RPMI7951 (cell line): ENCODE data around the gene CTSV. TPM values are rescaled to one million over a fixed set of nuclear protein-coding genes. Genes with fewer than 3 reads are reported as not detected.
"Not testable (repeated sequence)": the region's sequence is repeated elsewhere in the genome, so short reads cannot be mapped to it uniquely, and the experiment has no call there.

ENCODE experiments used
- DNase-seq: peaks from one replicate; pipeline ENCODE4 v3.0.0-alpha.2; 2012; ENCODE audit warnings: low read depth
- total RNA-seq: library from RNA; depleted of rRNA; stranded (reverse); fragments of >200 nt; shearing (Covaris generic); gene quantifications from 2 replicates; pipeline ENCODE4 v1.2.3, GENCODE V29; 2014; rRNA removed

Gene CTSV
- 9.1 TPM in 2 replicates for total RNA-seq

GRCh38 chr9:97038611-97039513 lies at the start of gene CTSV:
CTSV (minus strand) TSS chr9:97039142; CDS start chr9:97038043, 1,099 bp downstream.
- peak; percentile 81 for DNase-seq

DNA sequence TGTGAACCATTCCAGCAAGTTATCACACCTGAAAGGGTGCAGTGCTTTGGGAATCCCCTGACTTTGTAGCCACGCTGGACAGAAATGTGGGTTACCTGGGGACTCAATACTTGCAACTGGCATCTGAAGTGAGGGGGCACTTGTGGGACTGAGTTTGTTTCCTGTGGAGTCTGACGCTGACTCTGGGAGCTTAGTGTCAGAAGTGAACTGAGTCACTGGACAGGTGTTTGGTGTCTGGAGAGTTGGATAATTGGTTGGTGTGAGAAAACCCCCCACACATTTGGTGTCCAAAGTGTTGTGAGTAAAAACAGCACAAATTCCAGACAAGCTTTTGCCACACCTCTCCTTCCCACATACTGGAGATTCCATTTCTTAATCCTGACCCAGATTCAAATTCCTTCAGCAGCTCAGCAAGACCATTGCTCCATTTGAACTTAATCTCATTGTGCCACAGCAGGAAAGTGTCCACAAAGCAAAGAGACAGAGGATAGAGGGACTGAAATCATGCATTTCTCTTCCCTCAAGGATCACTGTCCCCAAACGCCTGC lies 48.8 kb upstream of the CTSV start:
- DNase-seq, result not testable (repeated sequence)

- DNase-seq, result not testable (repeated sequence)
Measured at GRCh38 chr9:97084562-97084991, 45.6 kb upstream of the CTSV start.

DNA sequence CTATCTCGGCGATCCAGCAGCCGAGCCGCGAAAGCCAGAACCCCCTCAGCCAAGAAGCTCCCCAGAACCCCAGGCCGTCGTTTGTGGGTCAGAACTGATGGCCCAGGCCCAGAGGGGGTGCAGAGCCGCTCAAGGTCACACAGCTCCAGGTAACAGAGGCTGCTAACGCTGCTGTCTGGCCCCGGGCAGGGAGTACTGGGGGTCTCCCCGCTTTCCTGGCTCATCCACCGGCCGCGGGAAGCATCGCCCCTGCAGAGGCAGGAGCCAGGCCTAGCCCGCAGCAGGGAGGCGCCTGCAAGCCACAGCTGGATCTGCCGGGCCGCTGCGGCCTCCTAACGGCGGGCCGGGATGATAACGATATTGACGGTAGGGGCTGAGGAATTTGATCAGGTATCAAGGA lies 39.4 kb upstream of the CTSV start:
- DNase-seq, result no peak

- DNase-seq, result no peak
Measured at GRCh38 chr9:97077452-97078295, 38.7 kb upstream of the CTSV start.

DNA sequence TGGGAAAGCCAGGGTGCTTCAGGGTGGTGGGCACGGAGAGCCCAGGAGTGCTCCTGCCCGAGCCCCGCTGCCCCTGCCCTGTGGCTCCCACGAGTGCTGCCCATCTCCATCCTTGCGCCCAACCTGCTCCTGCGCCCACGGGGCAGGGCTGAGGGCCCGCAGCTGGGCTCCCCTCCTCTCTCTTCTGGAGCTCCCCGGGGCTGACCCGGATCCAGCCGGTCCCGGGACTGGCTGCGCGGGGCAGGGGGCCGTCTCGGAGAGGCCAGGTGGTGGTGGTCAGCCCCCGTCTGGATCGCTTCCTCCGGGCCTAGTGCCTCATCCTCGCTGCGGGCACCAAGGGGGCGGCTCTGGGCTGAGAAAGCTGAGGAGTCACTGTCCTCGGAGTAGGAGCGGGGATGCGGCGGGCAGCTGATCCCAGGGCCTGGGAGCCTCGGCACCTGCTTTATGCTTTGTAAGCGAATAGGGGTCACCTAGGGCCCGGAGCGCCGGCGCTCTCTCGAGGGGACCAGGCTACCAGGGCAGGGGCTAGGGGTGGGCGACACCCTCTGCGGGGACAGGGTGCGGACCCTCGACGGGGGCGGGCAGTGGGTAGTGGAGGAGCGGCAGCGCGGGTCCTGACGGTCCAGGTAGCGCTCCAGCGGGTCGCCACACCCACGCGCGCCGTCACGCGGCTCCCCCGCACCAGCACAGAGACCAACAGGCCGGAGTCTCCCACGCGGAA lies 37.9 kb upstream of the CTSV start:
- DNase-seq, result not testable (repeated sequence)

GRCh38 chr9:97076238-97076637 lies 37.3 kb upstream of the CTSV start:
- no peak for DNase-seq

DNA sequence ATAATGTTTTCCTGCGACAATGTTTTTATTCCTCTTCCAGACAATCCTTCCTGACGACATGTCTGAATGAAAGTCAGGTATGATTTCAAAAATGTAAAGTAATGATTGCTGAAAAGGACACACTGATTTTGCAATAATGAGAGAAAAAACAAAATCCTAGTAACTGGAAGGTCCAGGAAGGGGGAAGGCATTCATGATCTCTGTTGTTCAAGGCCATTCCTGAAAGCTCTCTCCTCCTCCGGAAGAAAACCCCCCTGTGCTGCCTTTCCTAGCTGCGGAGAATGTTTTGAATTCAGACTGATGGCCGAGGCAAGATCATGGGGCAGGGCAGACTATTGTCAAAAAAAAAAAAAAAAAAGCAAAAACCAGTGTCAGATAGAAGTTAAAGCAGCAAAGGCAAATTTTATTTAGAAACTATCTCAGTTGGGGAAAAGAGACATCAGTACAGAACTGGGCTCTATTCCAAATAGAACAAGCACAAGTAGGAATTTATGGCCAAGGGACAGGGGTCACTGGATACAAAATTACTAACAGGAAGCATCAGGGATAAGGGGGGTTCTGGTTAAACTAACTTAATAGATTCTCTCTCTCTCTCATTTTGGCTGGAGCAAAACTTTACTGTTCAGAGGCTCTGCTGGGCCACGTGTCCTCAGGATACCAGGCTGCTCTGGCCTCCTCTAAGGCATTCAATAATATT lies 36.5 kb upstream of the CTSV start:
- no peak for DNase-seq

GRCh38 chr9:97073506-97073905 lies 34.6 kb upstream of the CTSV start:
- no peak for DNase-seq

DNA sequence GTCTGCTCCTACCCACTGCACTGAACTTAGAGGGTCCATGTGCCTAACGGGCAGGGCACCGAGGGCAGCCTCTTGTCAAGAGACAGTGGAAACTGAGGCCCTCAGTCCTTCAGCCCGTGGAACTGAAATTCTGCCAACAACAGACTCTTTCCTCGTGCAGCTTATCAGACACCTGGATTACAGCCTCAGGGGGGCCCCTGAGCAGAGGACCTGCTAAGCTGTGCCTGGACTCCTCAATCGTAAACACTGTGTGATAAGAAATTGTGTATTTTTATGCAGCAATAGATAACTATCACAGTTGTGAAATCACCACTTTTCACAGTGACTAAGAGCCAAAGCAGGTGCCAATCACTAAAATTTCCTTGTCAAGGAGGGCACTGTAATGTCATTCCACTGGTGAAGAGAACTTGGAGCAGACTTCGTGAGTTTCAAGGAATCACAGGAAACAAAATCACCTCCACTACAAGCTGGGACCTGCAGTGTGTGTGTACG lies 33.4 kb upstream of the CTSV start:
- DNase-seq, result no peak

- not testable (repeated sequence) for DNase-seq
Measured at GRCh38 chr9:97070325-97070724, 31.4 kb upstream of the CTSV start.

- no peak for DNase-seq
Measured at GRCh38 chr9:97067490-97067889, 28.5 kb upstream of the CTSV start.

GRCh38 chr9:97064176-97064575 lies 25.2 kb upstream of the CTSV start:
- no peak for DNase-seq

DNA sequence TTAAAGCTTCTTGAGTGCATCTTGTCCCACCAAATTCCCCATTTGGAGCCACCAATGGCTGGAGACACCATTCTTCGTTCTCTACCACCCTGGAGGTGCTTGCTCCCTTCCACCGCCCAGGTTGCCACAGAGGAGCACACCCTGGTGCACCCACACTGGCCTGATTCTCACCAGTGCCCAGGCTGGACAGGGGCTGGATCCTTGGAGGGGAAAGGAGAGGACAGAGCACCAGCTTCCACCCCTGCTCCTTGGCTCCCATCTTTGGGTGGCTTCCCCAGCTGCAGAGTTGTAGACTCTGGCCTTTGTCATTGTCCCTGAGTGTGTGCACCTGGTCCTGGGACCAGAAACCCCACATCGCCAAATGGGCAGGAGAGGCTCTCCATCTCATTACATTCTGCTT lies 21.9 kb upstream of the CTSV start:
- no peak for DNase-seq

GRCh38 chr9:97059626-97060025 lies 20.7 kb upstream of the CTSV start:
- peak; percentile 32 for DNase-seq

- no peak for DNase-seq
Measured at GRCh38 chr9:97057651-97058050, 18.7 kb upstream of the CTSV start.

- not testable (repeated sequence) for DNase-seq
Measured at GRCh38 chr9:97055891-97056290, 16.9 kb upstream of the CTSV start.

DNA sequence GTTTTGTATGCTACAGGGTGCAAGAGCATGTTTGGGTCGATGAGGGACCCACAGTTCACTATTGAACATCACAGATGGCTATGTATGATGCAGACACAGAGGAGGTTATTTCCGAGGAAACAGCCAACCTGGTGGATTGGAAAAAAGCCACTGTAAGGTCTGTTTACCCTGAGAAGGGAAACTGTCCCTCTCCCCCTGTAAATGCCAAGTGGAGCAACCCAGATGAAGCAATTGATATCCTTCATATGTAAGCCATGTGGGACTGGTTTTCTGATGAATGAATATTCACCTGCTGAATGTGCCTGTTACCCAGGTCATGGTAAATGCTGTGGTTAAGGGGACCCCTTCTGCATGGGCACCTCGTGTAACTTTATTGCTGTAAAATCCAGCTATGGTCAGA lies 14.8 kb upstream of the CTSV start:
- no peak for DNase-seq

GRCh38 chr9:97052735-97053134 lies 13.8 kb upstream of the CTSV start:
- DNase-seq, result no peak

- peak; percentile 4 for DNase-seq
Measured at GRCh38 chr9:97046228-97046627, 7.3 kb upstream of the CTSV start.

- no peak for DNase-seq
Measured at GRCh38 chr9:97045300-97045699, 6.4 kb upstream of the CTSV start.
